ENCODE measurements around the gene HEATR3. TPM values are rescaled to one million over a fixed set of nuclear protein-coding genes. Genes with fewer than 3 reads are reported as not detected.
A peak's percentile ranks its signal among the peaks of the same experiment; 100 is the strongest.

Gene HEATR3
- total and polyA plus RNA-seq, 2 of the 13 experiments (the other 11 are each of a cell fraction or from before 2014, with no cell fraction given), result 22.4 to 52.4 TPM

DNA sequence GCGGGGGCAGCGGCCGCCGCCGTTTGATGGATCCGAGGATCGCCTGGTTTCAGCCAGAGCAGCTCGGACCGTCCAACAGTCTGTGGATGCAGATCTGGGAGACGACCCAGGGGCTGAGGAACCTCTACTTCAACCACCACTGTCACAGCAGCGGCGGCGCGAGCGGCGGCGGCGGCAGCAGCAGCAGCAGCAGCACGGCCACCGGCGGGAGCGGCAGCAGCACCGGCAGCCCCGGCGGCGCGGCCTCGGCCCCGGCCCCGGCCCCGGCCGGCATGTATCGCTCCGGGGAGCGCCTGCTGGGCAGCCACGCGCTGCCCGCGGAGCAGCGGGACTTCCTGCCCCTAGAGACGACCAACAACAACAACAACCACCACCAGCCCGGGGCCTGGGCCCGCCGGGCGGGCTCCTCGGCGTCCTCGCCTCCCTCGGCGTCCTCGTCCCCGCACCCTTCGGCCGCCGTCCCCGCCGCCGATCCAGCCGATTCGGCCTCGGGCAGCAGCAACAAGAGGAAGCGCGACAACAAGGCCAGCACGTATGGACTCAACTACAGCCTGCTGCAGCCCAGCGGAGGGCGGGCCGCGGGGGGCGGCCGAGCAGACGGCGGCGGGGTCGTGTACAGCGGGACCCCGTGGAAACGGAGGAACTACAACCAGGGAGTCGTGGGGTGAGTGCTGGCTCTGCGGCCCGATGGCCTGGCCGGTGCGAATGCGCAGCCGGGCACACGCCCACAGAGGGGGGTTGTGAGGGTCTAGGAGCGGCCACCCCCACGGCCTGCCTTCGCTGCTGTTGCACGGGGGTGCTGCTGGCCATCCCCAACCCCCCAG lies 88.0 kb downstream of the HEATR3 start (continued):
- TF ChIP-seq HNF4G (IDR thresholded peaks at IDR 0.05; ENCODE audit: borderline replicate concordance, low read depth, low read length), result no peak
- TF ChIP-seq HNF4G (CRISPR knock-in tag; IDR thresholded peaks at IDR 0.05; ENCODE audit: borderline replicate concordance, low read depth), result no peak
- TF ChIP-seq ZBTB8A (CRISPR knock-in tag; IDR thresholded peaks at IDR 0.05; ENCODE audit: borderline replicate concordance, low read depth), result no peak
- TF ChIP-seq, protein P1, sequence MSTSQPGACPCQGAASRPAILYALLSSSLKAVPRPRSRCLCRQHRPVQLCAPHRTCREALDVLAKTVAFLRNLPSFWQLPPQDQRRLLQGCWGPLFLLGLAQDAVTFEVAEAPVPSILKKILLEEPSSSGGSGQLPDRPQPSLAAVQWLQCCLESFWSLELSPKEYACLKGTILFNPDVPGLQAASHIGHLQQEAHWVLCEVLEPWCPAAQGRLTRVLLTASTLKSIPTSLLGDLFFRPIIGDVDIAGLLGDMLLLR (CRISPR knock-in tag; IDR thresholded peaks at IDR 0.05), result no peak; the same call in 1 of the 2 replicates
- TF ChIP-seq GATAD2A (CRISPR knock-in tag; IDR thresholded peaks at IDR 0.05), result no peak
- TF ChIP-seq, protein P2, sequence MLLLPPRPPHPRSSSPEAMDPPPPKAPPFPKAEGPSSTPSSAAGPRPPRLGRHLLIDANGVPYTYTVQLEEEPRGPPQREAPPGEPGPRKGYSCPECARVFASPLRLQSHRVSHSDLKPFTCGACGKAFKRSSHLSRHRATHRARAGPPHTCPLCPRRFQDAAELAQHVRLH (CRISPR knock-in tag; IDR thresholded peaks at IDR 0.05; ENCODE audit: borderline replicate concordance, low read depth), result no peak
- TF ChIP-seq ZFYVE20 (CRISPR knock-in tag; IDR thresholded peaks at IDR 0.05; ENCODE audit: borderline replicate concordance, low read depth), result no peak
- TF ChIP-seq, protein P3, sequence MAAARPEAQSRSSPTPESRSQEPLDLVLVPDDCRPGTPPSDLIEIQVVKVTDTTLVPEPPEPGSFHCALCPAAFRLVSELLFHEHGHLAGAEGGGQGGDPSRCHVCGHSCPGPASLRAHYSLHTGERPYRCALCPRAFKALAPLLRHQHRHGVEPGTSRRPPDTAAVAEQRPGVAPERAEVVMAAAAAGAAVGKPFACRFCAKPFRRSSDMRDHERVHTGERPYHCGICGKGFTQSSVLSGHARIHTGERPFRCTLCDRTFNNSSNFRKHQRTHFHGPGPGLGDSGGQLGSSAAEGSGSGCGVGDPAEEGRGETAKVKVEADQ (CRISPR knock-in tag; IDR thresholded peaks at IDR 0.05; ENCODE audit: borderline replicate concordance), result no peak
- peak; percentile 49; the same call in 1 of the 2 replicates for TF ChIP-seq KDM5B (CRISPR knock-in tag; IDR thresholded peaks at IDR 0.05; ENCODE audit: borderline replicate concordance)
- TF ChIP-seq, protein P4, sequence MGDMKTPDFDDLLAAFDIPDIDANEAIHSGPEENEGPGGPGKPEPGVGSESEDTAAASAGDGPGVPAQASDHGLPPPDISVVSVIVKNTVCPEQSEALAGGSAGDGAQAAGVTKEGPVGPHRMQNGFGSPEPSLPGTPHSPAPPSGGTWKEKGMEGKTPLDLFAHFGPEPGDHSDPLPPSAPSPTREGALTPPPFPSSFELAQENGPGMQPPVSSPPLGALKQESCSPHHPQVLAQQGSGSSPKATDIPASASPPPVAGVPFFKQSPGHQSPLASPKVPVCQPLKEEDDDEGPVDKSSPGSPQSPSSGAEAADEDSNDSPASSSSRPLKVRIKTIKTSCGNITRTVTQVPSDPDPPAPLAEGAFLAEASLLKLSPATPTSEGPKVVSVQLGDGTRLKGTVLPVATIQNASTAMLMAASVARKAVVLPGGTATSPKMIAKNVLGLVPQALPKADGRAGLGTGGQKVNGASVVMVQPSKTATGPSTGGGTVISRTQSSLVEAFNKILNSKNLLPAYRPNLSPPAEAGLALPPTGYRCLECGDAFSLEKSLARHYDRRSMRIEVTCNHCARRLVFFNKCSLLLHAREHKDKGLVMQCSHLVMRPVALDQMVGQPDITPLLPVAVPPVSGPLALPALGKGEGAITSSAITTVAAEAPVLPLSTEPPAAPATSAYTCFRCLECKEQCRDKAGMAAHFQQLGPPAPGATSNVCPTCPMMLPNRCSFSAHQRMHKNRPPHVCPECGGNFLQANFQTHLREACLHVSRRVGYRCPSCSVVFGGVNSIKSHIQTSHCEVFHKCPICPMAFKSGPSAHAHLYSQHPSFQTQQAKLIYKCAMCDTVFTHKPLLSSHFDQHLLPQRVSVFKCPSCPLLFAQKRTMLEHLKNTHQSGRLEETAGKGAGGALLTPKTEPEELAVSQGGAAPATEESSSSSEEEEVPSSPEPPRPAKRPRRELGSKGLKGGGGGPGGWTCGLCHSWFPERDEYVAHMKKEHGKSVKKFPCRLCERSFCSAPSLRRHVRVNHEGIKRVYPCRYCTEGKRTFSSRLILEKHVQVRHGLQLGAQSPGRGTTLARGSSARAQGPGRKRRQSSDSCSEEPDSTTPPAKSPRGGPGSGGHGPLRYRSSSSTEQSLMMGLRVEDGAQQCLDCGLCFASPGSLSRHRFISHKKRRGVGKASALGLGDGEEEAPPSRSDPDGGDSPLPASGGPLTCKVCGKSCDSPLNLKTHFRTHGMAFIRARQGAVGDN (CRISPR knock-in tag; IDR thresholded peaks at IDR 0.05), result peak; percentile 74
- no peak; the same call in 1 of the 2 replicates for TF ChIP-seq POGK (CRISPR knock-in tag; conservative IDR thresholded peaks at IDR 0.05)
- no peak for TF ChIP-seq FOXO1 (CRISPR knock-in tag; IDR thresholded peaks at IDR 0.05)
- TF ChIP-seq ZNF670 (CRISPR knock-in tag; IDR thresholded peaks at IDR 0.05; ENCODE audit: borderline replicate concordance), result no peak
- TF ChIP-seq JARID2 (CRISPR knock-in tag; IDR thresholded peaks at IDR 0.05; ENCODE audit: insufficient replicate concordance), result no peak
- no peak for TF ChIP-seq SRSF1 (optimal IDR thresholded peaks at IDR 0.05; ENCODE audit: low read depth, low read length)
- TF ChIP-seq, protein P5, sequence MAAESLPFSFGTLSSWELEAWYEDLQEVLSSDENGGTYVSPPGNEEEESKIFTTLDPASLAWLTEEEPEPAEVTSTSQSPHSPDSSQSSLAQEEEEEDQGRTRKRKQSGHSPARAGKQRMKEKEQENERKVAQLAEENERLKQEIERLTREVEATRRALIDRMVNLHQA (CRISPR knock-in tag; IDR thresholded peaks at IDR 0.05), result no peak
- no peak for TF ChIP-seq HHEX (CRISPR knock-in tag; IDR thresholded peaks at IDR 0.05)
- peak; percentile 47; the same call in 1 of the 2 replicates for TF ChIP-seq ZNF782 (CRISPR knock-in tag; IDR thresholded peaks at IDR 0.05; ENCODE audit: borderline replicate concordance)
- peak; percentile 39; the same call in 1 of the 2 replicates for TF ChIP-seq ATF3 (CRISPR knock-in tag; IDR thresholded peaks at IDR 0.05)

All from HepG2 (cell line).